RPMI7951 (cell line): ENCODE results near the gene PNLDC1. TPM values are rescaled to one million over a fixed set of nuclear protein-coding genes. Genes with fewer than 3 reads are reported as not detected.

Source experiments
- DNase-seq: peaks from one replicate; pipeline ENCODE4 v3.0.0-alpha.2; 2012; ENCODE audit warnings: low read depth
- total RNA-seq: library from RNA; depleted of rRNA; stranded (reverse); fragments of >200 nt; shearing (Covaris generic); gene quantifications from 2 replicates; pipeline ENCODE4 v1.2.3, GENCODE V29; 2014; rRNA removed

PNLDC1 gene
- total RNA-seq, result not detected in 2 replicates

GRCh38 chr6:159800141-159800865 lies at the start of gene PNLDC1:
Gene PNLDC1, plus strand, starts transcription at chr6:159800276. Its CDS starts 32 bp downstream, at chr6:159800308.
- no peak for DNase-seq

GRCh38 chr6:159751448-159751847 lies 48.6 kb upstream of the PNLDC1 start:
- DNase-seq, result no peak

- DNase-seq, result no peak
Observed at GRCh38 chr6:159753081-159753872, 46.8 kb upstream of the PNLDC1 start.

GRCh38 chr6:159754401-159754800 lies 45.7 kb upstream of the PNLDC1 start:
- no peak for DNase-seq

- DNase-seq, result no peak
Observed at GRCh38 chr6:159754959-159755914, 44.8 kb upstream of the PNLDC1 start.

GRCh38 chr6:159756508-159756907 lies 43.6 kb upstream of the PNLDC1 start:
- DNase-seq, result no peak

- DNase-seq, result peak; percentile 56
Observed at GRCh38 chr6:159758031-159759001, 41.8 kb upstream of the PNLDC1 start.

- DNase-seq, result no peak
Observed at GRCh38 chr6:159759645-159760044, 40.4 kb upstream of the PNLDC1 start.

- peak; percentile 76 for DNase-seq
Observed at GRCh38 chr6:159760602-159761057, 39.4 kb upstream of the PNLDC1 start.

GRCh38 chr6:159761129-159761872 lies 38.8 kb upstream of the PNLDC1 start:
- peak; percentile 22 for DNase-seq

- peak; percentile 93 for DNase-seq
Observed at GRCh38 chr6:159761873-159762680, 38.0 kb upstream of the PNLDC1 start, which contains the start of gene ACAT2. Gene ACAT2, plus strand, starts transcription at chr6:159762045. Its CDS starts 43 bp downstream, at chr6:159762088.

GRCh38 chr6:159762681-159763293 lies 37.3 kb upstream of the PNLDC1 start:
- DNase-seq, result no peak

- no peak for DNase-seq
Observed at GRCh38 chr6:159766906-159767305, 33.2 kb upstream of the PNLDC1 start.

- no peak for DNase-seq
Observed at GRCh38 chr6:159769470-159769869, 30.6 kb upstream of the PNLDC1 start.

GRCh38 chr6:159772196-159772595 lies 27.9 kb upstream of the PNLDC1 start:
- DNase-seq, result no peak

GRCh38 chr6:159777240-159777904 lies 22.7 kb upstream of the PNLDC1 start:
- DNase-seq, result no peak

GRCh38 chr6:159778131-159778530 lies 21.9 kb upstream of the PNLDC1 start:
- DNase-seq, result no peak
